Endothelial cell of hepatic sinusoid (primary cell): ENCODE data around the gene SH3YL1.

ENCODE experiments used
- in situ Hi-C: cut with HindIII; loops from 2 replicates; pipeline ENCODE4 v1.10.0; 2017; ENCODE audit warnings: low sequenced_read_pairs

SH3YL1 gene

DNA sequence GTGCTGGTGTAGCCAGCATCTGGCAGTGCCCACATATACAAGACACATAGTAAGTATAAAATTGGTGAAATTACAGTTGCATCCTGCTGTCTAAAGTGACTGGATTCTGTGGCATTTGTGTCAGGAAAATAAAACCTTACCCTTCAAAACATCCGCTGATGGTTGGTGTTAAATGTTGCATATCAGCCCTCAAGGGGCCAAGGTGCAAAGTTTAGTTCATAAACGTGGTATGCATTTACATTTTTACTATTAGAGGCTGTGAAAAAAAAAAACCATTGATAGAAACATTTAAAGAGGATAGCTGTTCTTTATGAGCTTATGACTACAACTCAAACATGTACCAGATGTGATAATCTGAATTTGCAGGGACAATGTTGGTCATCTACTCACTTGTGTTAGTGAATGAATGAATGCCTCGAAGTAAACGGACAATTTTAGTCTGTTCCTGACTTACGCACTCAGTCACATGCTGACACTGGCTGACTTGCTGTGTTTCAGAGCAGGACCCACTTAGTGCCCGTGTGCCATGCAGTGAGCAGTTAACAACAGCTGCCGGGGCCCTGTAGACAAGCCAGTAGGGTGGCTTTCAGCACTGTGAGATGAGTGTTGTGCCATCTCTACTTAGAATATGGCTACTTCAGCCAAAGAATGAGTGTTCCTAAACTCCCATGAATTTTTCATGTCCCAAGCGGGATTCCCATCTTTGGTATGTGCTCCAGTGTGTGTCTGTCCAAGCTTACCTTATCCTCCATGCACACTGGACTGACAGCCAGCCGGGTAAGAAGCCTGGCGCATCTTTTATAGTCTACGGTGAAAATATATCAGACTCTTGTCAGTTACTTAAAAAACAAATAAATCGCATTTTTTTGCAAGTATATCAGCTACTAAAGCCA, 18.8 kb upstream of the SH3YL1 start:
- in situ Hi-C loops = no loop called here

DNA sequence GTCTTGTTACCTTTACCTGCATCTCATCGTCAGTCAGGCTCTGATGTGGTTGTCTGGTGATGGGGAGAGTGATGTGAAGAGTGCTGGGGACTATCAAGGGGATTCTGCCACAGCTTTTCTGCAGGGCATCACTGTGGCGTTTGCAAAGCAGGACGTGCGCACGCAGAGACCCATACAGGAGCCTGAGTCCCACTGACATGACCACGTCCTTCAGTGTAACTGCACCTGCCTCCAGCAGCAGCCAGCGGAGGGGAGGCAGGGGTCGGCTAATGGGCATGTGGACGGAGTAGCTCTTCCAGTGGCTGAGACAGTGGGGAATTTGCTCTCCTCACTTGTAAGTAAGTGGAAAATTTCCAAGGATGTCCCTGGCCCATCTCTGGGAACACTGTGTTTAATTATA, 17.5 kb upstream of the SH3YL1 start:
- in situ Hi-C loops = no loop called here

DNA sequence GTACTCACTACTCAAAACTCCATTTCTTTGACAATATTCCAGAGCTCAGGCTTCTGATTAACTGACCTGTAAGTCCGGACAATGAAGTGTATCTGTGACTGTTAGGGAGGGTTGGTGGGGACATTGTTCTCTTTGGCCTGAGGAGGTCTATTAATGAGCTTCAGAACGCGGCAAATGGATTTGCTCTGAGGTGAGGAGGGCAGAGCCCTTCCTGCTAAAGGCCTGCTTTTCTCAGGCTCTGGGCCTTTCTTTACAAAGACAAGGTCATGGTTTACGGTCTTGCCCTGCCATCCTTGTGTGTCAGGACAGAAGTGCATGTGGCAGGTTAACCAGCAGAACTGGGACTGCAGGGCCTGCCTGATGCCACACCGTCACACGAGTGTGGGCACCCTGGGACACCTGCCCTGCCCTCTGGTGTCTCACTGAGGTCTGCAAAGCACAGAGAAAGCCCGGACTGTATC, 16.8 kb upstream of the SH3YL1 start:
- in situ Hi-C loops = no loop called here

DNA sequence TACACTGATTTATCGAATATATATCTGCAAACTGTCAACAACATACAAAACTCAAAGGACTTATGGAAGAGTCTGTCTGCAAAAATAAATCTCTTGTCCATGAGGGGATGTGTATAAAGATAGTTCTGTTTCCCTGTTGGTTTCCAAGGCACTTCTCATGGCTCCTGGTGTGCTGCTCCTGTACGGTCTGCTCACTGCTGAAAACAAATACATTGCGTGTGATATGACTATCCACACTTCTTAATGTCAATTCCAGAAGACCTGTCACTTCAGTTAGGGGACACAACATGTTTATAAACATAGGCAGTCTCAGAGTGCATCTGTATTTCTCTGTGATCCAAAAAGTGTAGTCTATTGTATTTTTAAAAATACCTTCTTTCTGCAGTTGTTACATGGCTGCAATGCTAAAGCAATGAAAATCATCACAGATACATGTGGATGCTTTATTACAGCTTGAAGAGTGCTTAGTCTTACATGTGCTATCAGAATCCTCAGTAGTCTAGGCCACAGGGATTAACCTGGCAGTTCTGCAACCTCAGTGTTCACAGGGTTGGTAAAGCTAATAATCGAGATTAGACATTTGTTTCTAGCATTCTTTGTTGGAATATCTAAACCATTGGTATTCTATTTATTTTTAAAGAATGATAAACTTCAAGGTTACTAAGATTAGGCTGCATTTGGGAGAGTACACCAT, 16.3 kb upstream of the SH3YL1 start:
- in situ Hi-C loops = no loop called here

DNA sequence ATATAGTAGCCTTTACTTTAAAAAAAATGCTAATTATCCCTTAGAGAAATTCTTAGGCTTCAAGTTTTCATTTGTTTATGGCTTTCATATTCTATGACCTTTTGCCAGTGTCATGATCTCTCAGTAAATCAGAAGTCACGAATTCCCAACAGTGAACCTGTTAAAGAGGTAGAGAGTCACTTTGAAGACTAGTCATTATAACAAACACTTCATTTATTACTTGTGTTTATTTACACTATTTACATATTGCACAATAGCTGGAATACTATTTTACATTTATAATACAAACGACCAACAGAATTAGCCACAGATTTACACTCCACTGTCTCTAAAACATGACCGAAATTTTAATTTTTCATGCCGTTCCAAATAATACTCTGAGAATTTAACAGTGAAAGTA, 15.5 kb upstream of the SH3YL1 start:
- in situ Hi-C loops = no loop called here

DNA sequence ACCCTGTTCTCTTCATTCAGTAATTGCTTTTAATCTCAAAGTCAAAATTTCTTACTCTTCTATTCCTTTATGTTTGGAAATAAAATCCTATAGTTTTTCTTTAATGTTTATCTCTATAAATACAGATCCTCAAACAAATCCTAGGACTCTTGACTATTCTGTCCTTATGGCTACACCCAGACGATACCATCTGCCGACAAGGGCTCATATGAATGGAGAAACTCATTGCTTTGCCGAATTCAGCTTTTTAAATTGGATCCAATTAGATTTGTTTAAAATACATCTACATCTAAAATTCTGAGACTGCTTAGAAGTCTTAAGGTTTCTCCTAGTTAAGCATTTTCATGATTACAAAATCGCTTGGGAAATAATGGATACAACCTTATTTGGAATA, 15.1 kb upstream of the SH3YL1 start:
- in situ Hi-C loops = no loop called here

DNA sequence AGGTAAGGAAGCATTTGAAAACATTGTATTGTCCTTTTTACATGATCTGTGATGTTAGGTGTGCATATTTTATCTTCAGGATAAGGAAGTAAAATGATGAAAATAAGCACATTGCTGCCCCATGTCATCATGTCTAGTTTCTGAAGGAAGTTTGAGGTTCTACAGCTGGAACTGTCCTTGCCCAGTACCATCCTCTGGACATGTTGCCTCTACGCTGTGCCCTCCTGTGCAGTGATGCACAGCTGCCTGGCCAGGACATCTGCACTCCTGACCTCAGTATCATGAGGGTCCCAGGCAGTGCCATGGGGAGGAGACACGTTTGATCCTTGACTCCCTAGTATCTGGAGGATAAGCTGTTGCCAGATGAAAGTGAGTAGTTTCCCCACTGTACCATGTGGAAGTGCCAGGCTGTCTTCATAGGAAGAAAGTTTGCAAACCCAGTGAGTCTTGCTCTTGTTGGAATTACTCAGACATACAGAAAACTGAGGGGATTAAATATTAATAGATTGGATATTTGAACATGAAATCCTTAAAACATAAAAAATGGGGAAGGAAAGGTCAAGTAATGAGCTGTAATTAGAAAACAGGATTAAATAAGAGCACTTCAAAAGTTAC, 14.6 kb upstream of the SH3YL1 start:
- in situ Hi-C loops = no loop called here

DNA sequence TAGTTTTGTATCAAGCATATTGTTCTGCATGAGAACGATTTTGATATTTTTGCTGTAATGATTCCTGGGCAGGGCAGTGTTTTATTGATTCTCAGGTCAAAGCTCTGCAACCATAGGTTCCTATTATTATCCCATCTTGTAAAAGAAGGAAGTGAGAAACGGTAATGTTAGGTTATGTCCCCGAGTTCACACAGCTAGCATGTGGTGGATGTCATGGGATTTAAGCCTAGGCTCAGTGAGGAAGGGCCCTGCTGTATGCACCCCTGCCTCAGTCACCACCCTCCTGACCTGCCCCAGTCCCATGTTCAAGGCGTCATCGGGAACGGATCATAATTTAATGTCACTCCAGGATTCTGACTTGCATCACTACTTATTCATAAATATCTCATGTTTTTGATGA, 11.6 kb upstream of the SH3YL1 start:
- in situ Hi-C loops = no loop called here

DNA sequence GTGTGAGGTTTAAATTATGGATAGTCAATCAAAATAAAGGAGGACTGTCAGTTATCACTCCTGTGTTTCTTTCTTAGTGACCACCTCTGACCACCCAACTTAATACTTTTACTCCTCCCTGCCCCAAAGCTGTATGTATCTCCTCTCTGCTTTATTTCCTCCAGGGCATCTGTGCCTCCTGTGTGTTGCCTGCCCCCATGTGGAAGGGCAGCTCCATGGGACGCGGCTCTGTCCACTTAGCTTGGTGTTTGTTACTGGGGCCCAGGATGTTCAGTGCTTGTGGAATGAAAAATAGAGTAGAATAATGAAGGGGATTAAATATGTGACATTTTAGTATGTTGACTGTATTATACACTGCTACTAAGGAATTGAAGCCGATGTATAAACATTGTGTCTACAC, 10.7 kb upstream of the SH3YL1 start:
- in situ Hi-C loops = no loop called here

DNA sequence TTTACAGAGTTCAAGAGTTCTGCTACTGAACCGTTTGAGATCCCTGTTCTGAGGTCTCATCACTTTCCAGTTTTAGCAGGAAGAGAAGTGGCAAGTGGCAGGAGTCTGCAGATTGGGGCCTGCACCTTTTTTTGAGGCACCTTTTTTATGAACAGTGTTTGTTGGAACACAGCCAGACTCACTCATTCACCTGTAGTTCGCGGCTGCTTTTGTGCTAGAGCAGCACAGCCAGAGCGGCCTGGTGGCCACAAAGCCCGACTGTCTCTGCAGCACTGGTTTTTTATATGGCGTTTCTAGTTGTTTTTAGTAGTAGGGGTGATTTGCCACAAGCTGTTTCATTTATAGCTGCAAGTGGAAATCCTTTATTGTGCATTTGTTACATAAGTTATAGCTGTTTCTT, 9.5 kb upstream of the SH3YL1 start:
- in situ Hi-C loops = no loop called here

DNA sequence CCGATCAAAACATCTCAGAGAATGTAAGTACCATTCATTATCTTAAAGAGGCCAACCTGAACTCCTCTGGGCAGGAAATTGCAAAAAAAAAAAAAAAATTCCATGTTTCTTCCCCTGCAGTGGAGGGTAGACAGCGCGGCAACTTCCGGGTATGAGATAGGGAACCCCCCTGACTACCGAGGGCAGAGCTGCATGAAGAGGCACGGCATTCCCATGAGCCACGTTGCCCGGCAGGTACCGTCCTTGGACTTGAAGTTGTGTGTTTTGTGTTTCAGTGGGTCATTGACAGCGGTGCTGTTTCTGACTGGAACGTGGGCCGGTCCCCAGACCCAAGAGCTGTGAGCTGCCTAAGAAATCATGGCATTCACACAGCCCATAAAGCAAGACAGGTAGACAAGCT, 8.1 kb upstream of the SH3YL1 start:
- in situ Hi-C loops = no loop called here

DNA sequence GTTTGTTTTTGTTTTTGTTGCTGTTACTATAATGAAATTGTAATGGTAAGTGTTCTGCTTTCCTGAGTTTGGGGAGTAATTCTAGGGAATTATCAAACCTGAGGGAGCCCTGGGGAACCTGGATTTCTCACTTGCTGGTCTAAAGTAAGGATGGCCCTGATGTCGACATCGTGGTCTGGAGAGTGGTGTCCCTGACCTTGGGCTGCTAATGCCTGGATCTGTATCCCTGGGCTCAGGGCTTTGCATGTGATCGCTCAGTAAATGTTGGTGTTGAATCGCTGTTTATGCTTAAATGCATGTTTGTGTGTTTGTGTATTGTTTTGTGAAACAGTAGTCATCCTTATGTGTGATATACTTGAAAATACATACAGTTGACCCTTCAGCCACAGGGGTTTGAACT, 7.0 kb upstream of the SH3YL1 start:
- in situ Hi-C loops = no loop called here

DNA sequence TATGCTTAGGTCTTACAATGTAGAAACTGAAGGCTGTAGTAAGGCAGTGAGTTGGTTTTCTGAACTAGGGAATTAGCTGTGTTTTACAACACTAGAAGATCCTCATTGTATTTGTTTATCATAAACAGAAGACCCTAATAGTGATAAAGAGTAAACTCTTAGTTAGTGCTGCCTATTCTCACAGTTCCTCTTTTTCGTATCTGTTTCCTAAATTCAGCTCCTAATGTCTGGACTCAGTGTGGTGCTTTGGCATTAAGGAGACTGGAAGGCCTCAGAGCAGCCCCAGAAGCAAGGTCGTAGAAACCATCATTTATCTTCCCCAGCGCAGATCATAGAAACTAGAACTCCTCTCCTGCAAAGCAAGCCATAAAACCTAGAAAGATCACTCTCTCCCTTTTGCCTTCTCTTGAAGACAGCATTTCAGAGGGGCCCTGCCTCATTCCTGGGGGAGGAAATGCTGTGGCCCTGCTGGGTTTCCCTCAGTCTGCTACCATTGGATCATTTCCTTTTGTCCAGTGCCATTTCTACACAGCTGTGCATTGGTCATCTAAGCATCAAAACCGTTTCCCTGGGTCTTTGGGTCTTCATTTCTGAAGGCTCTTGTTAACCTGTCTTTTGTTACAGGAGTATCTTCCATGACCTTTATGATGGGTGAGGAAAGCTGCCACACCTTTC, 5.7 kb upstream of the SH3YL1 start:
- in situ Hi-C loops = no loop called here

DNA sequence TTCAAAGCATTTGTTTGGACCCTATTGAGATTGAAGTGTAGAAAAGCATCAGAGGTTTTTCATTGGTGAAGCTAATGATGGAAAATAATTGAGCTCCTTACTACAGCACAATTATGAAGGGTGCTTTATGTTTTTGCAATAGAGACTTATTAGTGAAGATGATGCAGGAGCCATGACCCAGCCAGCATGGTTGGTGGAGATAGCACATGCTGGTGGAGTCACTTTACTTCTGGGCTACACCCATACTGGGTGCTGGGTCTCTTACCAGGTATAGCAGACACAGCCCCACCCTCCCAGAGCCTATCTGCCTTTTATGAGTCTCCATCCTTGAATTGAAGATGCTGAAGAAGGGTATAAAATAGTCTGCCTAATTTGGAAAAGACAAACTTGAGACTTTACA, 4.5 kb upstream of the SH3YL1 start:
- in situ Hi-C loops = no loop called here

DNA sequence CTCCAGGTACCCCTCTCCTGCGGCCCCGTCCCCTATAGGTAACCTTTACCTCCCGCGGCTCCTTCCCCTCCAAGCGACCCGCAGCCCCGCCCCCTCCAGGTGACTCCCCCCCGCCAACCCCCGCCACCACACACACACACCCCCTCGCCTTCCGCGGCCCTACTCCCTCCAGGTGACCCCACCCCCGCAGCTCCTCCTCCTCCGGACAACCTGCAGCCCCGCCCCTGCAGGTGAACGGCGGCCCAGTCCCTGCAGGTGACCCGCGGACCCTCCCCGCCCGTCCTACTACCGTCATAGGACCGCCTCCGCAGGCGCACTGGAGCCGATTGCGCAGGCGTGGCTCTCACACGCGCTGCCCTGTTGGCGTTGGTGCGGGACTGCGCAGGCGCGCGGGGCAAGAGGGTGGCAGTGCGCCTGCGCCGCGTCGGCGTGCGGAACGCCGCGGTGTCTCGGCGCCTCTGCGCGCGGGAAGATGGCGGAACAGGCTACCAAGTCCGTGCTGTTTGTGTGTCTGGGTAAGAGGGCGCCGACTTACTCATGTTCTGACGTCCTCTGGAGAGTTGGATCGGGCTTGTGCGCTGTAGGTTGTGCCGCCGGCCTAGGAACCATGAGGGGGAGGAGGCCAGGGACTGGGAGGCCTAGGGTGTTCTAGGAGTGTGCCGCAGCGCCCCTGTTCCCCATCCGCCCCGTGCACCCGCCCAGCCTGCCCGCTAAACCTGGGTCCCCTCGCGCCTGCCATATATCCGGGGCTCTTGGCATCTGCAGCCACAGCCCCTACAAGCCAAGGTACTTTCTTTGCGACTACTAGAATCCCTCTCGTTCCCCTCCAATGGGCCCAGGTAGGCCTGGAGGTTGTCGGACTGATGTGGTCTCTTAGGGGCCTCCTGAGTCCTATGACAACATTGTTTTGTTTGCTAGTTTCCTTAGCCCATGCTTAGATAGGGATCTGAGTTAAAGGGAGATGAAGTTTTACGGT, 949 bp upstream of the SH3YL1 start, which contains the start of gene ACP1:
ACP1 (plus strand) TSS at position 455 of the 976 bp plus-strand sequence; CDS start at position 473, 18 bp downstream.
- in situ Hi-C loops = no loop called here

DNA sequence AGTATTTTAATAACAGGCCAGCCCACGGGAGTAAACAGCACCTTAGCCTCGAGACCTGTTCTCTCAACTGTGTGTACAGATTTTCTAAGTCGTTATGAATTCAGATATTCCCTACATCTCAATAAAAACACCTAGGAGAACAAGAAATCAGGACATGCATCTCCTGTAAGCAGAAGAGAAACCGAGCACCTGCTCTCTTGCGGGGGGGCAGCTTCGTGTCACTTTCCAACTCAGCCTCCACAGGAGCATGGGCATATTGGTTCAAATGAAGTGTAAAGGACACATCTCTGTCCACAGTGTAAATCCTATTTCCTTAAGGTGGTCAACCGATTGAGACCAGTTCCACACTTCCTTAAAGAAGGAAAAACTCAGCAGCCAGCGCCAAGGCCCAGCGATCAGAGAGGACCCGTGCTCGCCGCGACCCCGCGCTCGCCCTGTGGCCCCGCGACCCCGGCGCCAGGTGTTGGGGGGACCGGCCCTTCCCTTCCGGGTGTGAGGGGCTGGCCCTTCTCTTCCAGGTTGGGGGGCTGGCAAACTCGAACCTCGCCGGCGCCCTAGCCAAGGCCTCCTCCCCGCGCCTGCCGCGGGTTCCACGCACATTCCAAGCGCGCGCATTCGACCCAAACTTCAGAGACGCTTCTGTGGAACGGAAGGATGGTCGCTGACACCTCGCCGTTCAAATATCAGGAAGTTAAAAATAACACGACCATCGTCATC, 652 bp downstream of the SH3YL1 start:
- in situ Hi-C loops = no loop called here

DNA sequence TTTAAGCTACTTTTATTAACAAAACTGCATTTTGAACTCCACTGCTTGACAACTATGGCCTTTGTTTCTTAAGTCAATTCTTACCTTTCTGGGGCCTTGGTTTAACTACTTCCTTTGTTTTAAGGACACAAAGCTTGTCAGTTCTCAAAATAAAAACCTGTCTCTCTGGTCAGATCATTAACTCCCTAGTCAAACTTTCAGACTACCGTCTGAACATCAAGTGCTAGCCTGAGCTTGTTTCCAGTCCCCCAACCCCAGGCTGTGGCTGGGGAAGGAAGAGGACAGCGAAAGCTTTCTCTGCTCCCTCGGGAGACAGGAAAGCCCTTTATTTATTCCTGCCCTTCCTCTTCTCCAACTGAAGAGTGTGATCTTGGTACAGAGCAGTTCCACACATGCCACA, 1.7 kb downstream of the SH3YL1 start:
- in situ Hi-C loops = no loop called here

DNA sequence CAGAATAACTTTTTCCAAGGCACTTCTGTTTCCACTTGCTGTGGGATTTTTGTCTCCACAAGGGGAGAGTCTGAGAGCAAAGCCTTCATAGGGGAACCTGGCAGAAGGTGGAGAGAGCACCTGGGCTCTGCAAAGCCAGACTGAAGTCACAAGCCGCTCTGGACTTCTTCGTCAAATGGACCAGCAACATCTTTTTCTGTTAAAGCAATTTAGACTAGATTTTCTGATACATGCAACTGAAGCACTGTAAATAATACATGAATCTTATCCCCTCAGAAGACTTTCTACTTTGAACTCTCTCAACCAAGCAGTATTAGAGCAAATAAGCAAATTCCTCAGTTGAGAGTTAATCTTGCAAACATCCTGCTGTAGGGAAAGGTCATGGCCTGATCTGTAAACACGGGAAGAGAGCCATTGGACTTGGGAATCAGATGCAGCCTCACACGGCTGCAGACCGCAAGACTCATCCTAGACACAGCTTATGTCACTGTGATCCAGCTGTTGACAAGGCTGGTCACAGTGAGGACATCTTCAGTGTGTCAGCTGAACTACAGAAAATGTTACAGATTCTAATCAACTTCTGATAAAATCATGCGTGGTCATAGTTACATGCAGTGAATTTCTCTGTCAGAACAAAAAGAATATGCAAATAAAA, 3.2 kb downstream of the SH3YL1 start:
- in situ Hi-C loops = no loop called here

DNA sequence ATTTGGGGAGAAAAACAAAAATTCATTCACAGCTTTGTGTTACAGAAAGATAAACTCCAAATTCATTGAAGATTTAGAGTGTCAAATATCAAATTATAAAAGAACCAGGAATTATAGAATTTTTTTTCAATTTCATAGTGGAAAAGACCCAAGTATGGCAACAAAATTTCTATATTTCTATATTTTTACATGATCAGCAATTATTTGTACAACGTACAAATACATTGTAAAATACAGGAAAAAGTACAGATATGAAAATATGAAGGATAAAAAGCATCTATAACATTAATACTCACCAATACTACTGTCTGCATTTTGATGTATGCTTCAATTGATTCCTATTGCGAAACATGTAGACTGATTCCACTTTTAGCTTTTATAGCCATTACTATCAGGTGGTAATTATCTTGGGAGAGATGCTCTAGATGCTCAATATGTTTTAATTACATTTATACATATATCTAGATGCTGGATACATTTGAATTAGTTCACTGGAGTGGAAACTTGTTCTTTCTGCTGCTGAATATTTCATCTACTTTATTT, 4.0 kb downstream of the SH3YL1 start:
- in situ Hi-C loops = no loop called here
